ENCODE measurements around the gene ZNF160.

DNA sequence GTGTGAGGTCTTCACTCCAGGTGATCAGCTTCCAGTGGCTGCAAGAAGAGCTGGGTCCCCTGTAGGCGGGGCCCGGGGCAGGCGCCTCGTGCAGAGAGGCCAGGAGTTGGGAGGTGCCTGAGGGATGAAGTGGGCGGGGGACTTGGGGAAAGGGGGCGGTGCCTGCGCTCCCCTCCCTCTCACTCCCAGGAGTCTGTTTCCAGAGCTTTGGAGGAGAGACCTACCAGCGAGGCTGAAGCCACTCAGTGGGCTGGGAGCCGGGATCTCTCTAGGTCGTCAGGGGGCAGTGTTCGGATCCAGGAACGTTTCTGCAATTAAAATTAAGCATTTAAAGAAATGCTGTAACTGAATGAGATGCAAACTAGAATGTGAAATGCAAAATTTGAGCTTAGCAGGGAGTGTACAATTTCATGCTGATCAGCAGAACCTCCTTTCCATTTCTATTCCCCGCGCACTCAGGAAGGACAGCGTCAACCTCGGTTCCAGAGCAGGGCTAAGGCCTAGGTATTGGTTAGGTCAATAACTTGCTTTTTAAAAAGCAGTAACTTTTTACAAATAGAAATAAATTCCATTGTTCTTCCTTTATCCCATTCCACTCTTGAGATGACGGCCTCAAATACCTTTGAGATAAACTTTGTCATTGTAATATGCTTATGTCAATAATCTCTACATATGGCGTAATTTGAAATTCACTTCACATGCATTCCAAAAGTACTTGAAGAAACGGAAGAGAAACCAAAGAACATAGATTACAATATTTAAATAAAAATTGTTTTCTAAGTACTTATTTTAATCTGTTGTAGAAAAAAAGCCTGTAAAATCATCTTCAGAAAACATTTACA is 11.6 kb downstream of the ZNF160 start:
- TF ChIP-seq, protein P1, sequence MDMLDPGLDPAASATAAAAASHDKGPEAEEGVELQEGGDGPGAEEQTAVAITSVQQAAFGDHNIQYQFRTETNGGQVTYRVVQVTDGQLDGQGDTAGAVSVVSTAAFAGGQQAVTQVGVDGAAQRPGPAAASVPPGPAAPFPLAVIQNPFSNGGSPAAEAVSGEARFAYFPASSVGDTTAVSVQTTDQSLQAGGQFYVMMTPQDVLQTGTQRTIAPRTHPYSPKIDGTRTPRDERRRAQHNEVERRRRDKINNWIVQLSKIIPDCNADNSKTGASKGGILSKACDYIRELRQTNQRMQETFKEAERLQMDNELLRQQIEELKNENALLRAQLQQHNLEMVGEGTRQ (IDR thresholded peaks at IDR 0.05; ENCODE audit: low read depth, low read length), result no peak
- TF ChIP-seq MAFK (IDR thresholded peaks at IDR 0.05; ENCODE audit: low read depth, low read length), result no peak
- no peak for TF ChIP-seq SMC3 (IDR thresholded peaks at IDR 0.05; ENCODE audit: low read depth, low read length)
- no peak for TF ChIP-seq POLR2A (IDR thresholded peaks at IDR 0.05; ENCODE audit: low read depth, low read length)
- TF ChIP-seq CHD1 (IDR thresholded peaks at IDR 0.05; ENCODE audit: low read depth, low read length), result no peak
- TF ChIP-seq, protein P2, sequence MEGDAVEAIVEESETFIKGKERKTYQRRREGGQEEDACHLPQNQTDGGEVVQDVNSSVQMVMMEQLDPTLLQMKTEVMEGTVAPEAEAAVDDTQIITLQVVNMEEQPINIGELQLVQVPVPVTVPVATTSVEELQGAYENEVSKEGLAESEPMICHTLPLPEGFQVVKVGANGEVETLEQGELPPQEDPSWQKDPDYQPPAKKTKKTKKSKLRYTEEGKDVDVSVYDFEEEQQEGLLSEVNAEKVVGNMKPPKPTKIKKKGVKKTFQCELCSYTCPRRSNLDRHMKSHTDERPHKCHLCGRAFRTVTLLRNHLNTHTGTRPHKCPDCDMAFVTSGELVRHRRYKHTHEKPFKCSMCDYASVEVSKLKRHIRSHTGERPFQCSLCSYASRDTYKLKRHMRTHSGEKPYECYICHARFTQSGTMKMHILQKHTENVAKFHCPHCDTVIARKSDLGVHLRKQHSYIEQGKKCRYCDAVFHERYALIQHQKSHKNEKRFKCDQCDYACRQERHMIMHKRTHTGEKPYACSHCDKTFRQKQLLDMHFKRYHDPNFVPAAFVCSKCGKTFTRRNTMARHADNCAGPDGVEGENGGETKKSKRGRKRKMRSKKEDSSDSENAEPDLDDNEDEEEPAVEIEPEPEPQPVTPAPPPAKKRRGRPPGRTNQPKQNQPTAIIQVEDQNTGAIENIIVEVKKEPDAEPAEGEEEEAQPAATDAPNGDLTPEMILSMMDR (conservative IDR thresholded peaks at IDR 0.05; ENCODE audit: low read depth, low read length), result no peak
- TF ChIP-seq, protein P3, sequence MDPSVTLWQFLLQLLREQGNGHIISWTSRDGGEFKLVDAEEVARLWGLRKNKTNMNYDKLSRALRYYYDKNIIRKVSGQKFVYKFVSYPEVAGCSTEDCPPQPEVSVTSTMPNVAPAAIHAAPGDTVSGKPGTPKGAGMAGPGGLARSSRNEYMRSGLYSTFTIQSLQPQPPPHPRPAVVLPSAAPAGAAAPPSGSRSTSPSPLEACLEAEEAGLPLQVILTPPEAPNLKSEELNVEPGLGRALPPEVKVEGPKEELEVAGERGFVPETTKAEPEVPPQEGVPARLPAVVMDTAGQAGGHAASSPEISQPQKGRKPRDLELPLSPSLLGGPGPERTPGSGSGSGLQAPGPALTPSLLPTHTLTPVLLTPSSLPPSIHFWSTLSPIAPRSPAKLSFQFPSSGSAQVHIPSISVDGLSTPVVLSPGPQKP (IDR thresholded peaks at IDR 0.05; ENCODE audit: borderline replicate concordance, low read depth, low read length), result no peak
- TF ChIP-seq MXI1 (IDR thresholded peaks at IDR 0.05; ENCODE audit: borderline replicate concordance, low read depth, low read length), result no peak
